Ishikawa (cell line): ENCODE results near the gene FCER1G.

Source experiments
- CEBPB ChIP-seq: IDR thresholded peaks from 2 replicates; pipeline ENCODE4 v1.6.1; 2012
- EP300 ChIP-seq: IDR thresholded peaks from 2 replicates; pipeline ENCODE4 v1.6.1; 2012; ENCODE audit warnings: borderline replicate concordance
- MAX ChIP-seq: IDR thresholded peaks from 2 replicates; pipeline ENCODE4 v1.6.1; 2012
- NFIC ChIP-seq: IDR thresholded peaks from 2 replicates; pipeline ENCODE4 v1.6.1; 2012
- RAD21 ChIP-seq: IDR thresholded peaks from 2 replicates; pipeline ENCODE4 v1.6.1; 2012; ENCODE audit warnings: low read depth
- REST ChIP-seq: IDR thresholded peaks from 2 replicates; pipeline ENCODE4 v1.6.1; 2012; ENCODE audit warnings: low read depth, mild to moderate bottlenecking
- TAF1 ChIP-seq: IDR thresholded peaks from 2 replicates; pipeline ENCODE4 v1.6.1; 2012; ENCODE audit warnings: low read depth, mild to moderate bottlenecking
- YY1 ChIP-seq: IDR thresholded peaks from 2 replicates; pipeline ENCODE4 v1.6.1; 2012; ENCODE audit warnings: low read depth

GRCh38 chr1:161258439-161259344, 43.6 kb downstream of the FCER1G start, which contains the start of gene PCP4L1:
- TF ChIP-seq CEBPB (no peak), EP300 (no peak), YY1 (no peak), RAD21 (no peak), TAF1 (no peak), MAX (no peak; the same call in 1 of the 2 replicates), NFIC (no peak), REST (no peak)
